GM23338 (cell line): ENCODE data around the gene ZNF335. TPM values are rescaled to one million over a fixed set of nuclear protein-coding genes. Genes with fewer than 3 reads are reported as not detected.

ENCODE experiments used
- CREB1 ChIP-seq: fragments of 250-450 bp; sonication (Bioruptor Pico); IDR thresholded peaks from 2 replicates; pipeline ENCODE4 v1.5.0; 2020; ENCODE audit warnings: low read depth, mild to moderate bottlenecking, moderate library complexity
- ETS1 ChIP-seq: IDR thresholded peaks from 2 replicates; pipeline ENCODE4 v1.6.1; 2016; ENCODE audit warnings: antibody characterized with exemption
- EZH2phosphoT487 ChIP-seq: fragments of 200-600 bp; sonication (generic); IDR thresholded peaks from one replicate; pipeline ENCODE4 v1.8.1; 2018; ENCODE audit warnings: antibody characterized with exemption; ENCODE audit not compliant: unreplicated experiment
- JUNB ChIP-seq: IDR thresholded peaks from one replicate; pipeline ENCODE4 v1.6.1; 2016; ENCODE audit warnings: antibody characterized with exemption; ENCODE audit not compliant: unreplicated experiment
- POLR2AphosphoS5 ChIP-seq: IDR thresholded peaks from 2 replicates; pipeline ENCODE4 v1.6.1; 2016; ENCODE audit warnings: antibody characterized with exemption, low read depth
- STAT1 ChIP-seq: IDR thresholded peaks from one replicate; pipeline ENCODE4 v1.6.1; 2016; ENCODE audit warnings: antibody characterized with exemption; ENCODE audit not compliant: unreplicated experiment
- ZNF331 ChIP-seq: fragments of 250-450 bp; sonication (Bioruptor Pico); IDR thresholded peaks from 2 replicates; pipeline ENCODE4 v1.5.0; 2020; ENCODE audit warnings: low read depth, mild to moderate bottlenecking, moderate library complexity
- polyA plus RNA-seq: library from polyadenylated mRNA; unstranded; fragments of >200 nt; fragmentation: Nextera tagmentation; extraction: Ambion mirVana; gene quantifications from 2 replicates; pipeline ENCODE4 v1.2.1, GENCODE V29; 2016
- total RNA-seq: library from RNA; depleted of rRNA; stranded (reverse); fragments of >200 nt; shearing (Covaris generic); gene quantifications from 2 replicates; pipeline ENCODE4 v1.2.3, GENCODE V29; 2014
- TF ChIP-seq, protein P1 (sequence below): fragments of 250-450 bp; sonication (Bioruptor Pico); IDR thresholded peaks from 2 replicates; pipeline ENCODE4 v1.5.0; 2020; ENCODE audit warnings: mild to moderate bottlenecking, moderate library complexity

The ZNF335 gene
- total and polyA plus RNA-seq, 2 experiments from 2014 or later, result 7.4 to 24.2 TPM

DNA sequence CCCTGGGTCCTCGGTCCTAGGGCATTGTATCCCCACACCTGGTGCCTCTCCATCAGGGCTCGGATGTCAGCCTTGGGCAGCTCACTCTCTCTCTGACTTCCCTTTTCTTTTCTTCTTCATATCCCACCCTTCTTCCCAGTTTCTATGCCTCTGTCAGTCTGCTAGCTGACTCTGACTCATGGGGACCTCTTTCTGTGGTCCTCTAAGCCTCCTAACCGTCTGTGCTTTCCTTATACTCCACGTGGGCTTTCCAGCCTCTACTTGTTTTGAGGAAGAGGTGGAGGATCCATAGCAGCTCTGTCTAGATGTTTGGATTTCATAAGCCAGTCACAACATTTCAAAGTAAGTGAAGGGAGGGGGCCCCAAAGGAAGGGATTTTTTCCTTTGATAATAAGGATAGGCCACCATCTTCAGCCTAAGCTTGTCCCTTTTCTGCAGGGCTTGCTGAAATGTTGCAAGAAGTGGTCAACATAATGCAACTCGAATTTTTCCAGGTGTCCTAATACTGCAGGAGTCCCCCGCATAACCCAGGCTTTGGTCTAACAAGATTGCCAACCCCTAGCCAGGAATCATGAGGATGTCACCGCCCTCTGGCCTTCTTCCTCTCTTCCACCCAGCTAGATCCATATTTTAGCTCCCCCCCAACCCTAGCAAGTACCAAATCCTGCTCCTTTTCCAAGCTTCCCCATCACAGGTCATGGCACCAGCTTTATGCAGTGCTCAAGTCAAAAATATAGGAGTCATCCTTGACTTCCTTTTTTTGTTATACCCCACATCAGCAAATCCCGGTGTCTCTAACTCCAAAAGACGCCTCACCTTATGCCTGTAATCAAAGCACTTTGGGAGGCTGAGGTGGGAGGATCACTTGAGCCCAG is 51.3 kb downstream of the ZNF335 start (continued):
- TF ChIP-seq, protein P1, sequence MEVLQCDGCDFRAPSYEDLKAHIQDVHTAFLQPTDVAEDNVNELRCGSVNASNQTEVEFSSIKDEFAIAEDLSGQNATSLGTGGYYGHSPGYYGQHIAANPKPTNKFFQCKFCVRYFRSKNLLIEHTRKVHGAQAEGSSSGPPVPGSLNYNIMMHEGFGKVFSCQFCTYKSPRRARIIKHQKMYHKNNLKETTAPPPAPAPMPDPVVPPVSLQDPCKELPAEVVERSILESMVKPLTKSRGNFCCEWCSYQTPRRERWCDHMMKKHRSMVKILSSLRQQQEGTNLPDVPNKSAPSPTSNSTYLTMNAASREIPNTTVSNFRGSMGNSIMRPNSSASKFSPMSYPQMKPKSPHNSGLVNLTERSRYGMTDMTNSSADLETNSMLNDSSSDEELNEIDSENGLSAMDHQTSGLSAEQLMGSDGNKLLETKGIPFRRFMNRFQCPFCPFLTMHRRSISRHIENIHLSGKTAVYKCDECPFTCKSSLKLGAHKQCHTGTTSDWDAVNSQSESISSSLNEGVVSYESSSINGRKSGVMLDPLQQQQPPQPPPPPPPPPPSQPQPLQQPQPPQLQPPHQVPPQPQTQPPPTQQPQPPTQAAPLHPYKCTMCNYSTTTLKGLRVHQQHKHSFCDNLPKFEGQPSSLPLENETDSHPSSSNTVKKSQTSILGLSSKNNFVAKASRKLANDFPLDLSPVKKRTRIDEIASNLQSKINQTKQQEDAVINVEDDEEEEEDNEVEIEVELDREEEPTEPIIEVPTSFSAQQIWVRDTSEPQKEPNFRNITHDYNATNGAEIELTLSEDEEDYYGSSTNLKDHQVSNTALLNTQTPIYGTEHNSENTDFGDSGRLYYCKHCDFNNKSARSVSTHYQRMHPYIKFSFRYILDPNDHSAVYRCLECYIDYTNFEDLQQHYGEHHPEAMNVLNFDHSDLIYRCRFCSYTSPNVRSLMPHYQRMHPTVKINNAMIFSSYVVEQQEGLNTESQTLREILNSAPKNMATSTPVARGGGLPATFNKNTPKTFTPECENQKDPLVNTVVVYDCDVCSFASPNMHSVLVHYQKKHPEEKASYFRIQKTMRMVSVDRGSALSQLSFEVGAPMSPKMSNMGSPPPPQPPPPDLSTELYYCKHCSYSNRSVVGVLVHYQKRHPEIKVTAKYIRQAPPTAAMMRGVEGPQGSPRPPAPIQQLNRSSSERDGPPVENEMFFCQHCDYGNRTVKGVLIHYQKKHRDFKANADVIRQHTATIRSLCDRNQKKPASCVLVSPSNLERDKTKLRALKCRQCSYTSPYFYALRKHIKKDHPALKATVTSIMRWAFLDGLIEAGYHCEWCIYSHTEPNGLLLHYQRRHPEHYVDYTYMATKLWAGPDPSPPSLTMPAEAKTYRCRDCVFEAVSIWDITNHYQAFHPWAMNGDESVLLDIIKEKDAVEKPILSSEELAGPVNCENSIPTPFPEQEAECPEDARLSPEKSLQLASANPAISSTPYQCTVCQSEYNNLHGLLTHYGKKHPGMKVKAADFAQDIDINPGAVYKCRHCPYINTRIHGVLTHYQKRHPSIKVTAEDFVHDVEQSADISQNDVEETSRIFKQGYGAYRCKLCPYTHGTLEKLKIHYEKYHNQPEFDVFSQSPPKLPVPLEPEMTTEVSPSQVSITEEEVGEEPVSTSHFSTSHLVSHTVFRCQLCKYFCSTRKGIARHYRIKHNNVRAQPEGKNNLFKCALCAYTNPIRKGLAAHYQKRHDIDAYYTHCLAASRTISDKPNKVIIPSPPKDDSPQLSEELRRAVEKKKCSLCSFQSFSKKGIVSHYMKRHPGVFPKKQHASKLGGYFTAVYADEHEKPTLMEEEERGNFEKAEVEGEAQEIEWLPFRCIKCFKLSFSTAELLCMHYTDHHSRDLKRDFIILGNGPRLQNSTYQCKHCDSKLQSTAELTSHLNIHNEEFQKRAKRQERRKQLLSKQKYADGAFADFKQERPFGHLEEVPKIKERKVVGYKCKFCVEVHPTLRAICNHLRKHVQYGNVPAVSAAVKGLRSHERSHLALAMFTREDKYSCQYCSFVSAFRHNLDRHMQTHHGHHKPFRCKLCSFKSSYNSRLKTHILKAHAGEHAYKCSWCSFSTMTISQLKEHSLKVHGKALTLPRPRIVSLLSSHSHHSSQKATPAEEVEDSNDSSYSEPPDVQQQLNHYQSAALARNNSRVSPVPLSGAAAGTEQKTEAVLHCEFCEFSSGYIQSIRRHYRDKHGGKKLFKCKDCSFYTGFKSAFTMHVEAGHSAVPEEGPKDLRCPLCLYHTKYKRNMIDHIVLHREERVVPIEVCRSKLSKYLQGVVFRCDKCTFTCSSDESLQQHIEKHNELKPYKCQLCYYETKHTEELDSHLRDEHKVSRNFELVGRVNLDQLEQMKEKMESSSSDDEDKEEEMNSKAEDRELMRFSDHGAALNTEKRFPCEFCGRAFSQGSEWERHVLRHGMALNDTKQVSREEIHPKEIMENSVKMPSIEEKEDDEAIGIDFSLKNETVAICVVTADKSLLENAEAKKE (CRISPR knock-in tag), result no peak
- TF ChIP-seq JUNB (no peak), STAT1 (no peak), CREB1 (CRISPR knock-in tag) (no peak), POLR2AphosphoS5 (no peak), ETS1 (no peak), EZH2phosphoT487 (no peak), ZNF331 (no peak)
